Right cardiac atrium (tissue), 5 donors: ENCODE data around the gene LAIR2. TPM values are rescaled to one million over a fixed set of nuclear protein-coding genes. Genes with fewer than 3 reads are reported as not detected.
"Not testable (repeated sequence)": the region's sequence is repeated elsewhere in the genome, so short reads cannot be mapped to it uniquely, and the experiment has no call there.

ENCODE experiments used
- ATAC-seq, 2 donors: fragments of 200-7000 bp; cut with Tn5 transposase; one replicate each; pipeline versions ENCODE4 v1.8.0 to v1.9.1; 2020; ENCODE audit warnings: moderate library complexity in 2 of 2, mild to moderate bottlenecking in 1 of 2
- DNase-seq, 3 donors: peaks; one replicate each; pipeline ENCODE4 v3.0.0-alpha.2; 2020
- H3K27ac ChIP-seq: one replicate; pipeline ENCODE4 v1.5.1; 2013; ENCODE audit warnings: mild to moderate bottlenecking, low read length, control low read depth, moderate library complexity
- H3K27me3 ChIP-seq: one replicate; pipeline ENCODE4 v1.6.1; 2013; ENCODE audit not compliant: control insufficient read depth, insufficient read depth
- H3K4me1 ChIP-seq: one replicate; pipeline ENCODE4 v1.6.1; 2013; ENCODE audit warnings: low read length; ENCODE audit not compliant: control insufficient read depth, insufficient read depth
- H3K4me3 ChIP-seq: one replicate; pipeline ENCODE4 v1.5.1; 2013; ENCODE audit warnings: low read length, control low read depth
- H3K9me3 ChIP-seq: one replicate; pipeline ENCODE4 v1.6.1; 2013; ENCODE audit warnings: low read length; ENCODE audit not compliant: control insufficient read depth
- WGBS: extraction: QIAGEN DNeasy Blood & Tissue Kit; methylation state at CpG from one replicate; pipeline ENCODE4 v1.1.7; 2013; 5-methylcytosine and 5-hydroxymethylcytosine counted together
- intact Hi-C, 4 donors: fragments of 100-400 bp; cut with DNase I; formaldehyde crosslinking; loops; one replicate each; pipeline versions ENCODE4 v1.11.0 to v1.14.0; 2022 to 2023
- polyA plus RNA-seq: library from polyadenylated mRNA; stranded (reverse); fragments of 200-250 nt; gene quantifications from one replicate; pipeline ENCODE4 v1.2.3, GENCODE V29; 2013
- total RNA-seq, 4 donors: library from RNA; stranded (reverse); fragmentation: NEBNext Ultra II Directional; extraction: Animal tissue kit (Norgen Biotek cat#: 25700); gene quantifications; one replicate each; pipeline ENCODE4 v1.2.1, GENCODE V29; 2021
- donor health status: healthy with polysubstance abuse.
- donor health status: DM: no; HTN: yes; CAD: no.
- donor health status: DM: no; HTN: no; CAD: no.
- donor health status: DM: no; HTN: yes; CAD: no; lungs with severe emphysema.
- donor health status: DM: yes; HTN: yes; CAD: no.

Gene LAIR2
- total and polyA plus RNA-seq, 5 donors = not detected

GRCh38 chr19:54481326-54481930, 21.2 kb upstream of the LAIR2 start:
- Histone ChIP-seq H3K9me3 (no peaks in the 10 kb centered on the region), H3K27me3 (no peaks in the 10 kb centered on the region), H3K4me1 (no peaks in the 10 kb centered on the region), H3K4me3 (no peak overlapping the region), H3K27ac (no peak overlapping the region)
- intact Hi-C loops = no loop called here
- DNase-seq = no peak
- ATAC-seq = peak in 1 of 2 donors; percentile 45
- 12% methylated on average over 16 of the region's 16 CpGs for WGBS

GRCh38 chr19:54482889-54483288, 19.7 kb upstream of the LAIR2 start:
- H3K27ac ChIP-seq = no peak overlapping the region
- no peak overlapping the region for H3K4me3 ChIP-seq
- no peaks in the 10 kb centered on the region for H3K27me3 ChIP-seq
- DNase-seq (no peak), ATAC-seq (no peak)
- no peaks in the 10 kb centered on the region for H3K4me1 ChIP-seq
- 69% methylated on average over 3 of the region's 3 CpGs for WGBS
- H3K9me3 ChIP-seq = no peaks in the 10 kb centered on the region
- intact Hi-C loops = no loop called here

- intact Hi-C loops = no loop called here
- WGBS = 81% methylated on average over 10 of the region's 10 CpGs
- Histone ChIP-seq H3K9me3 (no peaks in the 10 kb centered on the region), H3K4me1 (no peaks in the 10 kb centered on the region), H3K4me3 (no peak overlapping the region), H3K27ac (no peak overlapping the region), H3K27me3 (no peaks in the 10 kb centered on the region)
- DNase-seq = no peak
- ATAC-seq = no peak
Observed at GRCh38 chr19:54484451-54484850, 18.2 kb upstream of the LAIR2 start.

- no peak overlapping the region for H3K27ac ChIP-seq
- intact Hi-C loops = loop anchor here in 1 of 4 donors (5.0 kb wide), 1 partner anchor 196 kb away; no protein-coding TSS in a partner anchor
- no peak for DNase-seq
- no peak for ATAC-seq
- H3K27me3 ChIP-seq = no peaks in the 10 kb centered on the region
- H3K9me3 ChIP-seq = no peaks in the 10 kb centered on the region
- WGBS = 68% methylated on average over 5 of the region's 5 CpGs
- no peak overlapping the region for H3K4me3 ChIP-seq
- no peaks in the 10 kb centered on the region for H3K4me1 ChIP-seq
Observed at GRCh38 chr19:54485851-54486250, 16.8 kb upstream of the LAIR2 start.

GRCh38 chr19:54489341-54489740, 13.3 kb upstream of the LAIR2 start:
- intact Hi-C loops = loop anchor here in 1 of 4 donors (5.0 kb wide), 1 partner anchor 193 kb away; no protein-coding TSS in a partner anchor
- 57% methylated on average over 7 of the region's 7 CpGs for WGBS
- H3K27me3 ChIP-seq = no peaks in the 10 kb centered on the region

GRCh38 chr19:54489766-54490165, 12.9 kb upstream of the LAIR2 start:
- no peak overlapping the region for H3K4me3 ChIP-seq
- H3K27ac ChIP-seq = no peak overlapping the region
- H3K27me3 ChIP-seq = no peaks in the 10 kb centered on the region
- no peak for ATAC-seq
- 48% methylated on average over 9 of the region's 9 CpGs for WGBS
- H3K4me1 ChIP-seq = no peaks in the 10 kb centered on the region
- intact Hi-C loops = loop anchor here in 1 of 4 donors (5.0 kb wide), 1 partner anchor 193 kb away; no protein-coding TSS in a partner anchor
- H3K9me3 ChIP-seq = no peaks in the 10 kb centered on the region
- no peak for DNase-seq

More at GRCh38 chr19:54489341-54489740, 13.3 kb upstream of the LAIR2 start:
- no peak overlapping the region for H3K4me3 ChIP-seq
- no peaks in the 10 kb centered on the region for H3K9me3 ChIP-seq
- DNase-seq (no peak), ATAC-seq (no peak)
- H3K27ac ChIP-seq = no peak overlapping the region
- no peaks in the 10 kb centered on the region for H3K4me1 ChIP-seq

GRCh38 chr19:54492568-54492967, 10.1 kb upstream of the LAIR2 start:
- WGBS = 86% methylated on average over 18 of the region's 18 CpGs
- H3K27me3 ChIP-seq = no peaks in the 10 kb centered on the region
- DNase-seq = no peak
- no peaks in the 10 kb centered on the region for H3K4me1 ChIP-seq
- H3K4me3 ChIP-seq = no peak overlapping the region
- ATAC-seq = no peak
- no peak overlapping the region for H3K27ac ChIP-seq
- no peaks in the 10 kb centered on the region for H3K9me3 ChIP-seq
- intact Hi-C loops = no loop called here

- H3K9me3 ChIP-seq, DNase-seq, ATAC-seq, H3K27ac ChIP-seq, H3K4me3 ChIP-seq, intact Hi-C loops, H3K27me3 ChIP-seq, H3K4me1 ChIP-seq: not testable (repeated sequence)
- WGBS = 75% methylated on average over 5 of the region's 5 CpGs
Observed at GRCh38 chr19:54493056-54493455, 9.6 kb upstream of the LAIR2 start.

- no peaks in the 10 kb centered on the region for H3K27me3 ChIP-seq
- DNase-seq (no peak), ATAC-seq (no peak)
- H3K27ac ChIP-seq = no peak overlapping the region
- intact Hi-C loops = no loop called here
- no peak overlapping the region for H3K4me3 ChIP-seq
- 74% methylated on average over 10 of the region's 10 CpGs for WGBS
- no peaks in the 10 kb centered on the region for H3K9me3 ChIP-seq
- no peaks in the 10 kb centered on the region for H3K4me1 ChIP-seq
Observed at GRCh38 chr19:54493967-54494585, 8.6 kb upstream of the LAIR2 start.

GRCh38 chr19:54495284-54495683, 7.3 kb upstream of the LAIR2 start:
- H3K27ac ChIP-seq, H3K4me1 ChIP-seq, intact Hi-C loops, ATAC-seq, H3K27me3 ChIP-seq, DNase-seq, H3K9me3 ChIP-seq, H3K4me3 ChIP-seq: not testable (repeated sequence)
- 68% methylated on average over 5 of the region's 5 CpGs for WGBS

- H3K9me3 ChIP-seq, ATAC-seq, H3K4me3 ChIP-seq, H3K4me1 ChIP-seq, intact Hi-C loops, H3K27me3 ChIP-seq, DNase-seq, H3K27ac ChIP-seq: not testable (repeated sequence)
- 68% methylated on average over 9 of the region's 15 CpGs for WGBS
Observed at GRCh38 chr19:54497747-54498450, 4.7 kb upstream of the LAIR2 start.
